ENCODE measurements around the gene ANKRD34A. TPM values are rescaled to one million over a fixed set of nuclear protein-coding genes. Genes with fewer than 3 reads are reported as not detected.

Gene ANKRD34A
- polyA plus RNA-seq (ENCODE audit: insufficient read length in 12 of 12): 1 to 10 TPM in 3 of 12 donors, under 1 TPM in 7, not detected in 2; 0.58 to 1.4 (median 0.81) TPM
- long read RNA-seq, donor 1: 0 reads
- long read RNA-seq, donor 2, partial matches to known transcripts: 143 of 158 reads
- long read RNA-seq, donor 2, other reads (novel, unspliced or antisense): 15 of 158 reads
- long read RNA-seq, donor 3: 0 reads
- long read RNA-seq, donor 4, partial matches to known transcripts: 19 of 36 reads
- long read RNA-seq, donor 4, other reads (novel, unspliced or antisense): 17 of 36 reads
- long read RNA-seq, donor 5, partial matches to known transcripts: 231 of 231 reads
- long read RNA-seq, donor 5, other reads (novel, unspliced or antisense): 0 of 231 reads
- long read RNA-seq, donor 6: 0 reads
- long read RNA-seq, donor 7: 0 reads
- long read RNA-seq, donor 8: 0 reads
- long read RNA-seq, donor 9: 0 reads
- long read RNA-seq, donor 10: 0 reads
- long read RNA-seq, donor 11: 0 reads

- DNase-seq: peak; percentile 94
Measured at GRCh38 chr1:145964328-145965118, at the start of gene ANKRD34A, which contains the start of gene POLR3GL. TSS of gene ANKRD34A (minus strand) at chr1:145964575. CDS start at chr1:145961759, 2,816 bp downstream. TSS of gene POLR3GL (plus strand) at chr1:145964690. CDS start at chr1:145974866, 10,176 bp downstream.

- DNase-seq: no peak
Measured at GRCh38 chr1:146013559-146013922, 49.2 kb upstream of the ANKRD34A start.

GRCh38 chr1:146012703-146013558 lies 48.6 kb upstream of the ANKRD34A start:
- DNase-seq: peak; percentile 77

- DNase-seq: no peak
Measured at GRCh38 chr1:146010126-146010738, 45.9 kb upstream of the ANKRD34A start.

- no peak for DNase-seq
Measured at GRCh38 chr1:146007489-146008133, 43.2 kb upstream of the ANKRD34A start.

- DNase-seq: no peak
Measured at GRCh38 chr1:146001709-146002108, 37.3 kb upstream of the ANKRD34A start.

- DNase-seq: no peak
Measured at GRCh38 chr1:145999321-146000024, 35.1 kb upstream of the ANKRD34A start.

- no peak for DNase-seq
Measured at GRCh38 chr1:145997718-145998023, 33.3 kb upstream of the ANKRD34A start.

- DNase-seq: peak; percentile 52
Measured at GRCh38 chr1:145997016-145997717, 32.8 kb upstream of the ANKRD34A start.

GRCh38 chr1:145996433-145997015 lies 32.1 kb upstream of the ANKRD34A start, which contains the start of gene TXNIP:
TSS of gene TXNIP (minus strand) at chr1:145996579. CDS start at chr1:145996266, 313 bp downstream.
- DNase-seq: peak; percentile 99

- no peak for DNase-seq
Measured at GRCh38 chr1:145995964-145996432, 31.6 kb upstream of the ANKRD34A start.

- no peak for DNase-seq
Measured at GRCh38 chr1:145995148-145995881, 30.9 kb upstream of the ANKRD34A start.

- DNase-seq: no peak
Measured at GRCh38 chr1:145994391-145995120, 30.2 kb upstream of the ANKRD34A start.

- no peak for DNase-seq
Measured at GRCh38 chr1:145993618-145994390, 29.4 kb upstream of the ANKRD34A start.

GRCh38 chr1:145992958-145993617 lies 28.7 kb upstream of the ANKRD34A start:
- no peak for DNase-seq

- DNase-seq: no peak
Measured at GRCh38 chr1:145992502-145992936, 28.1 kb upstream of the ANKRD34A start.
